ENCODE measurements around the gene ZNF524.
A peak's percentile ranks its signal among the peaks of the same experiment; 100 is the strongest.

Gene ZNF524

GRCh38 chr19:55620410-55621204, 20.5 kb downstream of the ZNF524 start:
- no peak for DNase-seq (ENCODE audit: low spot score)

- no peak for DNase-seq (ENCODE audit: low spot score)
Measured at GRCh38 chr19:55621205-55621672, 21.2 kb downstream of the ZNF524 start.

GRCh38 chr19:55621673-55622231, 21.7 kb downstream of the ZNF524 start:
- no peak for DNase-seq (ENCODE audit: low spot score)

DNA sequence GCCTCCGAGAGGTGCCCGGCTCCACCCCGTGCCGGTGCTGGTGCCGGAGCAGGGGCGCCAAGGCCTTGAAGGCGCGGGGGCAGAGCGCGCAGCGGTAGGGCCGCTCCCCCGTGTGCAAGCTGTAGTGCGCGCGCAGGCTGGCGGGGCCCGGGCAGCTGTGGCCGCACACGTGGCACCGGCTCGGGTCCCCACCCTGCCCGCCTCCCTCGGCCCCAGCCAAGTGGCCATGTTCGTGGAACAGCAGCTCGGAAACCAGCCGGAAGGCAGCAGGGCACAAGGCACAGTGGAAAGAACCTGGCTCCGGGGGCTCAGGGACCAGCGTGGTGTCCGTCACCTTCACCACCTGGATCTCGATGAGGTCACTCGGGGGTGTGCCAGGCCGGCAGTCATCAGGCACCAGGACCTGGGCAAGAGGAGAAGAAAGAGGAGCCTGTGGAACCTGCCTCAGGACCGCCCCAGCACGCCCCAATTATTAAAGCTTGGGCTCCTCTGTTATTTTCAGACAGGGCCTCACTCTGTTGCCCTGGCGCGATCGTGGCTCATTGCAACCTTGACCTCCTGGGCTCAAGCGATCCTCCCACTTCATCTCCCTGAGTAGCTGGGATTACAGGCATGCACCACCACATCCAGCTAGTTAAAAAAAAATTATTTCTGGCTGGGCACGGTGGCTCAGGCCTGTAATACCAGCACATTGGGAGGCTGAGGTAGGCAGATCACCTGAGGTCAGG, 22.3 kb downstream of the ZNF524 start:
- DNase-seq (ENCODE audit: low spot score): no peak

GRCh38 chr19:55623130-55623529, 23.0 kb downstream of the ZNF524 start:
- DNase-seq (ENCODE audit: low spot score): no peak

GRCh38 chr19:55623561-55623960, 23.5 kb downstream of the ZNF524 start:
- DNase-seq (ENCODE audit: low spot score): no peak

- peak; percentile 97 for DNase-seq (ENCODE audit: low spot score)
Measured at GRCh38 chr19:55624109-55625003, 24.3 kb downstream of the ZNF524 start, which contains the start of gene ZNF784. TSS of gene ZNF784 (minus strand) at chr19:55624566. CDS start at chr19:55624561, 5 bp downstream.

DNA sequence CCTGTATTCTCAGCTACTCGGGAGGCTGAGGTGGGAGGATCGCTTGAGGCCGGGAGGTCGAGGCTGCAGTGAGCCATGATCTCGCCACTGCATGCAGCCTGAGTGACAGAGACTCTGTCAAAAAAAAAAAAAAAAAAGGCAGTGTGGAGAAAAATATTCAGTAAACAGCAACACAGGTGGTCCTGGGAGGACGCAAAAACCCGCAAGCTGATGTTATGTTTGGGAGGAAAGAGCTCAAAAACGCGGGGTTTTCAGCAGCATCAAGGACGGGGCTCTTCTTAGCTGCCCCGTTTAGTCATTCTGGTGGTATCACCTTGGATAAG, 24.9 kb downstream of the ZNF524 start:
- DNase-seq (ENCODE audit: low spot score): no peak

DNA sequence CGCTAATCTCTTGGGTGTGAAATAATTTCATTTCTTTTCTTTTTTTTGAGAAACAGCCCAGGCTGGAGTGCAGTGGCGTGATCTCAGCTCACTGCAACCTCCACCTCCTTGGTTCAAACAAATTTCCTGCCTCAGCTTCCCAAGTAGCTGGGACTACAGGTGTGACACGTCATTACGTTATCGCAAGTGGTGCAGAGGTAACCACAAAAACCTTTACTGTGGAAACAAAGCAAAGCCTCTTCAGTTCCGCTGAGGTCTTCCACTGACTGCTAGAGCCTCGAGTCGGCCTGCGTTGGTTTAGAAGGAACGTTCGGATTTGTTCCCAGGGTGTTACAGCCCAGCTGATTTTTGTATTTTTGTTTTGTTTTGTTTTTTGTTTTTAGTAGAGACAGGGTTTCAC, 26.3 kb downstream of the ZNF524 start:
- DNase-seq (ENCODE audit: low spot score): no peak

- peak; percentile 70 for DNase-seq (ENCODE audit: low spot score)
Measured at GRCh38 chr19:55632463-55632834, 32.4 kb downstream of the ZNF524 start.

DNA sequence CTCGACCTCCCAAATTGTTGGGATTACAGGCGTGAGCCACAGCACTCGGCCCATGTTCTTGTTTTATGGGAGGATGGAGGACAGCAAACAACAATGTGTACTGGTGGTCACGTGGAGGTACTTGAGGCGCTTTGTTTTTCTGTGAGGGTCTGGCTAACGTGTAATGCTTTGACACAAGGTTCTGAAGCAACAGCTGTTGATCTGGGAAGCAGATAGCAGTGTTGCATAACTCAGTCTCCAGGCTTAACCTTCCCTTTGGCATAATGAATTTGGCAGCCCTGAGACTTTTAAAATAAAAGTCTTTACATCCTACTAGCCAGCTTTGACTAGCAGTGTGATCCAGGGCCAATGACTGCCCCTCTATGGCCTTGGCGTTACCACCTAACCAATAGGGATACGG, 33.8 kb downstream of the ZNF524 start:
- no peak for DNase-seq (ENCODE audit: low spot score)

GRCh38 chr19:55635334-55635717, 35.2 kb downstream of the ZNF524 start:
- no peak for DNase-seq (ENCODE audit: low spot score)

DNA sequence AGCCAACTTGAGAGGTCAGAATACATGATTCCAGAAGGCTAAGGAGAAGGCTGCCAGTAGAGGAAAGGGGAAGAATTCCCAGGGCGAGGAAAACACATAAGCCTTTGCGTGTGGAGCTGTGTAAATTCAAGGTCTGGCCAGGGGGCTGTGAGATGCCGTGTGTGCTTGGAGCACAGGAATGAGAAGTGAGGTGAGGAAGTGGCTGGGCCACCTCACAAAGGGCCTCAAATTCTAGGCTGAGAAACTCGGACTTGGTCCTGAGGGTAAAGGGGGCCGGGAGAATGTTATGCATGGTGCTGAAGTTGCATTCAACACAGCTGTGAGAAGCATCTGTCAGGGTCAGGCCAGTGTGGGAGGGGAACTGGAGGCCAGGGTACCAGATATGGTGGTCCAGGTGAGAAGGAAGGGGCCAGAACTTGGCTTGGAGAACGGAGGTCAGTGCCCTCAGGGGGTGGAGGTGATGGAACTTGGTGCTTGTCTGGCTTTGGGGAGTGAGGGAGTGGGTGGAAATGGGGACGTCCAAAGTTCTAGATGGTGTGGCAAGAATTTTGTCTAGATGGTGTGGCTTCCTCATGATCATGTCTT, 35.9 kb downstream of the ZNF524 start:
- no peak for DNase-seq (ENCODE audit: low spot score)

- no peak for DNase-seq (ENCODE audit: low spot score)
Measured at GRCh38 chr19:55636723-55637122, 36.6 kb downstream of the ZNF524 start.

GRCh38 chr19:55637534-55637933, 37.4 kb downstream of the ZNF524 start:
- DNase-seq (ENCODE audit: low spot score): no peak

DNA sequence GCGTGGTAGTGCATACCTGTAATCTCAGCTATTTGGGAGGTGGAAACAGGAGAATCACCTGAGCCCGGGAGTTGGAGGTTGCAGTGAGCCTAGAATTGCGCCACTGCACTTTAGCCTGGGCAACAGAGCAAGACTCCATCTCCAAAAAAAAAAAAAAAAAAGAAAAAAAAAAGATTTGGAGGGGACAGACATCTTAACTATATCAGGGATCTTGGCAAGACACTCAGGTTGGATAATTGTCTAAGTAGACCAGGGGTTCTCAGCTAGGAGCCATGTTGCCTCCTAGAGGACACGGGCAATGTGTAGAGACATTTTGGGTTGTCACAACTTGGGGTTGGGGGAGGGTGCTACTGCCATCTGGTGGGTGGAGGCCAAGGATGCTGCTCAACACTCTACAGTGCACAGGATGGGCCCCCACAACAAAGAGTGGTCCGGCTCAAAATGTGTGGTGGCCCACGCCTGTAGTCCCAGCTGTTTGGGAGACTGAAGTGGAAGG, 38.8 kb downstream of the ZNF524 start:
- DNase-seq (ENCODE audit: low spot score): no peak

- DNase-seq (ENCODE audit: low spot score): no peak
Measured at GRCh38 chr19:55640043-55640576, 40.0 kb downstream of the ZNF524 start.

DNA sequence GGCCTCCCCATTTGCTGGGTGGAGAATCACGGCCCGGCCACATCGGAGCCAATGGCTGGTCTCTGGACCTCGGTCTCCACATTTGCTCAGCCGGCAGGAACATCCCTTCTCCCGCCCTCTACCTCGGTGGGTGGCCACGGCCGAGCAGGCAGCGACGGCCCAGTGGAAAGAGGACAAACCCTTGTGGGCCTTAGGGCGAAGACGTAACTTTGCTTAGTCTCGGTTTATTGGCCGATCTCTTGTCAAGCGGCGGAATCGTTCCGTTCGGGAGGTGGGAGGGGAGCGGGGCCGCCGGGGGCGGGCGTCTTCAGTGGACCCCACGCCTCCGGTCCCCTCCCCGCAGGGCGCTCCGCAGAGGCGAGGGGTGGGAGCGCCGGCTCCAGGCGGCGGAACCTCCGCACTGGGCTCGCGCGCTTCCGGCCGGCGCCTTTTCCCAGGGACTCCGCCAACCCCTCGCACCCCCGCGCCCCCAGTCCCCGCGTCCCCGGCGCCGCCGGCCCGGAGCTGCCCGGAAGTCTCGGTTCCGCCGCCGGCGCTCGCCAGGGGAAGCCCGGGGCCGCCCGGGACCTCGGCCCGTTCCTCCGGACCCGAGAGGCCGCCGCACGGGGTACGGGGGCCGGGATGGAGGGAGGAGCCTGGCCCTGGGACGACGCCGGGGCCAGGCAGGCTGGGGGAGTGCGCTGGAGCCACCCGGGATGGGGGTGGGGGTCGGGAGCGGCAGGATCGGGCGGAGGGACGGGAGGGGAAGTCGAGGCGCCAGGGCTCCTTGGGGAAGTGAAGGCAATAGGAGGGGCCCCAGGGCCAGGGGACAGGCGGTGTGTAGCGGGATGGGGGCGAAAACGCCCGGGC, 40.7 kb downstream of the ZNF524 start, which contains the start of gene ZNF580:
TSS of gene ZNF580 (plus strand) at position 426 of the 849 bp plus-strand sequence. CDS start 1,507 bp downstream, outside the sequence.
- peak; percentile 85 for DNase-seq (ENCODE audit: low spot score)

- no peak for DNase-seq (ENCODE audit: low spot score)
Measured at GRCh38 chr19:55641426-55642152, 41.5 kb downstream of the ZNF524 start.

All from D341Med (cell line).